Breast epithelium (tissue), 3 donors: ENCODE measurements around the gene DECR2.

Experiments
- POLR2A ChIP-seq: fragments of 450-650 bp; IDR thresholded peaks from one replicate; pipeline ENCODE4 v1.6.1; 2016; ENCODE audit warnings: antibody characterized with exemption, mild to moderate bottlenecking, moderate library complexity
- TF ChIP-seq, protein P1 (sequence below), 3 donors: fragments of 450-650 bp; IDR thresholded peaks; one replicate each; pipeline ENCODE4 v1.5.1; 2016 to 2017; ENCODE audit warnings: antibody characterized with exemption in 3 of 3, mild to moderate bottlenecking in 3 of 3, moderate library complexity in 3 of 3

- TF ChIP-seq, protein P1, sequence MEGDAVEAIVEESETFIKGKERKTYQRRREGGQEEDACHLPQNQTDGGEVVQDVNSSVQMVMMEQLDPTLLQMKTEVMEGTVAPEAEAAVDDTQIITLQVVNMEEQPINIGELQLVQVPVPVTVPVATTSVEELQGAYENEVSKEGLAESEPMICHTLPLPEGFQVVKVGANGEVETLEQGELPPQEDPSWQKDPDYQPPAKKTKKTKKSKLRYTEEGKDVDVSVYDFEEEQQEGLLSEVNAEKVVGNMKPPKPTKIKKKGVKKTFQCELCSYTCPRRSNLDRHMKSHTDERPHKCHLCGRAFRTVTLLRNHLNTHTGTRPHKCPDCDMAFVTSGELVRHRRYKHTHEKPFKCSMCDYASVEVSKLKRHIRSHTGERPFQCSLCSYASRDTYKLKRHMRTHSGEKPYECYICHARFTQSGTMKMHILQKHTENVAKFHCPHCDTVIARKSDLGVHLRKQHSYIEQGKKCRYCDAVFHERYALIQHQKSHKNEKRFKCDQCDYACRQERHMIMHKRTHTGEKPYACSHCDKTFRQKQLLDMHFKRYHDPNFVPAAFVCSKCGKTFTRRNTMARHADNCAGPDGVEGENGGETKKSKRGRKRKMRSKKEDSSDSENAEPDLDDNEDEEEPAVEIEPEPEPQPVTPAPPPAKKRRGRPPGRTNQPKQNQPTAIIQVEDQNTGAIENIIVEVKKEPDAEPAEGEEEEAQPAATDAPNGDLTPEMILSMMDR (IDR thresholded peaks at IDR 0.05), result no peak
- TF ChIP-seq POLR2A, result no peak
Measured at GRCh38 chr16:398561-399339, 2.9 kb upstream of the DECR2 start.
